Islet of Langerhans (tissue), 1 donor: ENCODE data around the gene PSMD11.
"Not testable (repeated sequence)": the region's sequence is repeated elsewhere in the genome, so short reads cannot be mapped to it uniquely, and the experiment has no call there.

ENCODE experiments used
- FAIRE-seq: peaks from one replicate; lab custom pipeline; 2011; peaks lifted over from hg19 to GRCh38; lab: Jason Lieb, UNC

PSMD11 gene

DNA sequence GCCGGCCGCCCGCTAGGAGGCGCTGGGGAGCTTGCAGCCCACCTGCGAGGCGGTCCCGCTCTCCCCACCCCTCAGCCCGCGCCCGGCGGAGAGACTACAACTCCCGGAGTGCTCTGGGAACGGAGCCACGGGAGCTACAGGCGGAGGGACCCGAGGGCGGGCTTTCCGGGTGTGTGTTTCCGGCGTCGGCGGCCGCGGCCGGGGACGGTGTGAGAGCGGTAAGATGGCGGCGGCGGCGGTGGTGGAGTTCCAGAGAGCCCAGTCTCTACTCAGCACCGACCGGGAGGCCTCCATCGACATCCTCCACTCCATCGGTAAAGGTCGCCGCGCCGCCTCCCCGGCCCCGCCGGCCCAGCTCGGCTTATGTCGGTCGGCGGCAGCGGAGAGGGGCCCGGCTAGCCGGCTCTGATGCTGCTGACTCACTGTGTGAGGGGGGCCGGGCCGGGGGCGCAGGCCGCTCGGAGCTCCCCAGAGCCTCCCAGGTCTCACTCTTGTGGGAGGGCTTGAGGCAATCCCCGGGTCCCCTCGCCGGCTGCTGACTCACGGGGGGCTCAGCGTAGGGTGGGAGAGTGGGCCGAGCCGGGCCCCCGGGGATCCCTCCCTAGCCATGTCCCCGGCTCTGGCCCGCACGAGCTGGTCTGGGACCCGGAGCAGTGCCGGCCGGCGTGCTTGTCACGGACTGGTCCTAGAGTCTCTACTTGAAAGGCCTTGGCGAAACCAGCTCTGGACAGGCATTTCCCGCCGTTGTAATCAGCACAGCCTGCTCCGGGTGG is at the start of gene PSMD11:
Gene PSMD11, plus strand, starts transcription at position 210 of the 773 bp plus-strand sequence. Its CDS starts 14 bp downstream, at position 224.
- no peak for FAIRE-seq

- FAIRE-seq = no peak
These were observed 48.0 kb upstream of the PSMD11 start for GRCh38 chr17:32396343-32396742.

- FAIRE-seq = no peak
These were observed 45.4 kb upstream of the PSMD11 start for GRCh38 chr17:32398946-32399345.

DNA sequence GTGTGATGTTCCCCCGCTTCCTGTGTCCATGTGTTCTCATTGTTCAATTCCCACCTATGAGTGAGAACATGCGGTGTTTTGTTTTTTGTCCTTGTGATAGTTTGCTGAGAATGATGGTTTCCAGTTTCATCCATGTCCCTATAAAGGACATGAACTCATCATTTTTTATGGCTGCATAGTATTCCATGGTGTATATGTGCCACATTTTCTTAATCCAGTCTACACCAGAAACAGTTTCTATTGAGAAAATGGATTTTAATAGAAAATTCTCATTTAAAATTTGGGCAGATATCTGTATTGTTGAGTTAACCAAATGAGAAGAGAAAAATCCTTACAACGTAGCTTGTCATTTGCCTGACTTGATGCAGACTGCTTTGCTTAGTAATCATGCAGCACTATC is 34.2 kb upstream of the PSMD11 start:
- FAIRE-seq = not testable (repeated sequence)

DNA sequence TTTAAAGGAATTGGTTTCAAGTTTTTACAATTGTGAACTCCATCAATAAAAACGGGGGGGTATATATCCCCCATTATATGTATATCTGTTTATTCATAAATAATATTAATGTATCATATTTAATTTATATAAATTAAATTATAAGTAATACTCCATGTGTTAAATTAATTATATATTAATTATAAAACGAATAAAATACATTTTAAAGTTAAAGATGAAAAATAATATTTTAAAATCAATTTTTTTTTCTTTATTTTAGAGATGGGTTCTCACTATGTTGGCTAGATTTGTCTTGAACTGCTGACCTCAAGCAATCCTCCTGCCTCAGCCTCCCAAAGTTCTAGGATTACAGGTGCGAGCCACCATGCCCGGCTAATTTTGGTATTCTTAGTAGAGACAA is 17.4 kb upstream of the PSMD11 start:
- FAIRE-seq = no peak

DNA sequence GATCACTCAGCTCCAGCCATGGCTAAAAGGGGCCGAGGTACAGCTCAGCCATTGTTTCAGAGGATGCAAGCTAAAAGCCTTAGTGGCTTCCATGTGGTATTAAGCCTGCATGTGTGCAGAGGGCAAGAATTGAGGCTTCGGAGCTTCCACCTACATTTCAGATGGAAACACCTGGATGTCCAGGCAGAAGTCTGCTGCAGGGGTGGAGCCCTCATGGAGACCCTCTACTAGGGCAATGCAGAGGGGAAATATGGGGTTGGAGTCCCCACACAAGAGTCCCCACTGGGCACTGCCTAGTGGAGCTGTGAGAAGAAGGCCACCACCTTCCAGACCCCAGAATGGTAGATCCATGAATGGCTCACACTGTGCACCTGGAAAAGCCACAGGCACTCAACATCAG is 14.7 kb upstream of the PSMD11 start:
- FAIRE-seq = no peak

GRCh38 chr17:32440722-32441121 is 3.6 kb upstream of the PSMD11 start:
- FAIRE-seq = no peak

GRCh38 chr17:32441886-32442285 is 2.4 kb upstream of the PSMD11 start:
- no peak for FAIRE-seq

DNA sequence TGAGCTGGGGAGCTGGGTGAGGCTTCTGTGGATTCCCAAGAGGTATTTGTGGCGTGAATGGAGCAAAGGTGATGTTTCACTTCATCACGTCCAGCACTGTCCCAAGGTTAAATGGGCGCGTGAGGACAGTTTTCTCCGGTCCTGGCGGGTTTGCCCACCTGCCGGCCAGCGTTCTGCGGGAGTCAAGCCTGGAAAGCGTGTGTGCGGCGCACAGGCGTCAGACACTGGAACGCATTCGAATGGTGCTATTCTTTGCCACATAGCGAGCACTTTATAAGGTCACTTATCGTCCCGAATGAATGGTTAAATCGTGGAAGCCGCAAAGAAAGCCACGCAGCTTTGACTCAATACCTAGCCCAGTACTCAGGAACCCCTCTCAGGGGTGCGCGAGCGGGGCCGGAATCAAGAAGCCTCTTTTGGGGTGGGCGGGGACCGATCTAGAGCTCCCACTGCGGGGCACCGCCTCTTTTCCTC is 446 bp upstream of the PSMD11 start:
- FAIRE-seq = no peak

DNA sequence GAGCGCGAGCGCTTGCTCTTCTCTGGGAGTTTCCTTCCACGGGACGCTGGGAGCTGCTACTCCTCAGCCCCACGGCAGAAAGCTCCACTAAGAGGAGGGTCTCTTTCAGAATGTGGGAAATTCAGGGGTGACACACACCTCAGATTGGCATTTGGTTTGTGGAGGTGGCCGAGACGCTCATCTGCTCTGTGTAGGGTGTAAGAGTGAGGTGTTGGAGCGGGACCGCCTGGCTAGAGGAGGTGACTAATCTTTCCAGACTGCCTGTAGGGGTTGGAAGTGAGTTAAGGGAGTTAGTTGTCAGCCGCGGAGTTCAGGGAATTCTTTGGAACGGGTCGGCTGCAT is 735 bp downstream of the PSMD11 start:
- no peak for FAIRE-seq

GRCh38 chr17:32445497-32445896 is 1.2 kb downstream of the PSMD11 start:
- no peak for FAIRE-seq

GRCh38 chr17:32445971-32446370 is 1.7 kb downstream of the PSMD11 start:
- FAIRE-seq = no peak

DNA sequence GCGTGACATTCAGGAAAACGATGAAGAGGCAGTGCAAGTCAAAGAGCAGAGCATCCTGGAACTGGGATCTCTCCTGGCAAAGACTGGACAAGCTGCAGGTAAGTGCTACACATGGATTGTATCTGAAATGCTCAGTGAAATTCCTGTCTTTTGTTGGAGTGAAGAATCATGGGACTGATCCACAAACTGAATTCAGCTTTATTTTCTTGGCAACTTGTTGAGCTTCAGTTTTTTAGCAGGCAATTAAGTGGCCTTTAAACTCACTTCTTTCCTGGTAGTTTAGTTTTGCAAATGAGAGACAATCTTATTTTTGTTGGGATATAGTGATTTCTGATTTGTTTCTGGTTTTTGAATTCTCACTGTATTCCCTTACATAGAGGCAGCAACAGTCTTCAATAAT is 2.6 kb downstream of the PSMD11 start:
- no peak for FAIRE-seq

DNA sequence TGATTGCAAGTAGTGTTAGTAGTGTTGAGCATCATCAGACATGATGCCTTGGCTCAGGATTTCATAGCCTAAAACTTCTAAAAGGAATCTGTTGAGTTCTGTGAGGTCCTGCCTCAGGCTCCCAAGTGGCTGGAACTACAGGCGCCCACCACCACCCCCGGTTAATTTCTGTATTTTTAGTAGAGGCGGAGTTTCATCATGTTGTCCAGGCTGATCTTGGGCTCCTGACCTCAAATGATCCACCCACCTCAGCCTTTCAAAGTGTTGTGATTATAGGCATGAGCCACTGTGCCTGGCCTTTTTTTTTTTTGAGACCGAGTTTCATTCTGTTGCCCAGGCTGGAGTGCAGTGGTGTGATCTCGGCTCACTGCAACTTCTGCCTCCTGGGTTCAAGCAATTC is 5.7 kb downstream of the PSMD11 start:
- FAIRE-seq = no peak

DNA sequence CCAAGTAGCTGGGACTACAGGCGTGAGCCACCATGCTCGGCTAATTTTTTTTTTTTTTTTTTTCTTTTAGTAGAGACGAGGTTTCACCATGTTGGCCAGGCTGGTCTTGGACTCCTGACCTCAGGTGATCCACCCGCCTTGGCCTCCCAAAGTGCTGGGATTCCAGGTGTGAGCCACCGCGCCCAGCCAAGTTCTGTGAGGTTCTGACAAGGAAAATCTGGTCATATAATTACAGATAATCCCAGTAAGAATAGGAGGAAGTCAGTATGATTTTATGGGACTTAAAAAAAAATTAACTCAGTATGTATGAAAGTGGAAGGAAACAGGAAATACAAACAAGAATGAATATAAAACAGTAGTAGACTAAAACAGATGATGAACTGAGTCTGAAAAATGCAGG is 6.1 kb downstream of the PSMD11 start:
- FAIRE-seq = not testable (repeated sequence)

DNA sequence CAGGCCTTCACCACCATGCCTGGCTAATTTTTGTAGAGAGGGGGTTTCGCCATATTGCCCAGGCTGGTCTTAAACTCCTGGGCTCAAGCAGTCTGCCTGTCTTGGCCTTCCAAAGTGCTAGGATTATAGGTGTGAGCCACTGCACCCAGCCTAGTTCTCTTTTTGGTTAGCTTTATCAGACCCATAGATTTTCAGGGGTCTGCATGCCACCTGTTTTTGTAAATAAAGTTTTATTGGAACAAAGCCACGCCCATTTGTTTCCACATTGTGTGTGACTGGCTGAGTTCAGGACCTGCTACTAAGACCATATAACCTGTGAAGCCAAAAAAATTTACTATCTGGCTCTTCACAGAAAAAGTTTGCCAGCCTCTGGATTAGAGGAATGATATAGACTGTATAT is 7.6 kb downstream of the PSMD11 start:
- FAIRE-seq = no peak

- FAIRE-seq = no peak
These were observed 8.0 kb downstream of the PSMD11 start for GRCh38 chr17:32452281-32452680.

GRCh38 chr17:32453370-32453769 is 9.1 kb downstream of the PSMD11 start:
- FAIRE-seq = no peak

DNA sequence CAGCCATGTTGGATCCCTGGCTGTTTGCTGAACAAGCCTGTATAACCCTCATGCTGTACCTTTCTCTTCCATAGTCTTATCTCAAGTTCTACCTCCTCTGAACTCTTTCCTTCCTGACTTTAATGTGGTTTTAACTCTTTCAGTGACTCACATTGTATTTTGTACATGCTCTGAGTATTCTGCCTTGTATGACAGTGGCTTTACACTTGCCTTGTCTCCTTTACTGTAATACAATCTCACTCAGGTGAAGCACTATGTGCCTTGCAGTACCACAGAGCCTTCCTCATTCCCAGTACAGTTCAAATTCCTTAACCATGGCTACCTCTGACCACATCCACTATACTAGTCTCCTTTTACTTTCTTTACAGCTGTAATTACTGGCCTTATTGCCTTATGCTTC is 14.1 kb downstream of the PSMD11 start:
- no peak for FAIRE-seq

GRCh38 chr17:32460054-32460453 is 15.7 kb downstream of the PSMD11 start:
- FAIRE-seq = no peak

DNA sequence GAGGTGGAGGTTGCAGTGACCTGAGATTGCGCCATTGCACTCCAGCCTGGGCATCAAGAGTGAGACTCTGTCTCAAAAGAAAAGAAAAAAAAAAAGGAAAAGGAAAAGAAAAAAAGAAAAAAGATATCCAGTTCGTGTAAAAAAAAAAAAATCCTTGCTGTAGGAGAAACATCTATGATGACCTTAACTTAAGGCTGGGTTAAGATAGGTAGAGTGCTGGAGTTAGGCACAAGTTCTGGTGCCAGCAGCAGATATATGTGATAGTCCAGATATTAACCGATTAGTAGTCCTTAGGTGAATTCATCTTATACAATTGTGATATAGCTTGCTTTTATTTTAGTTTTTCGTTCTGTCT is 17.2 kb downstream of the PSMD11 start:
- FAIRE-seq = no peak

DNA sequence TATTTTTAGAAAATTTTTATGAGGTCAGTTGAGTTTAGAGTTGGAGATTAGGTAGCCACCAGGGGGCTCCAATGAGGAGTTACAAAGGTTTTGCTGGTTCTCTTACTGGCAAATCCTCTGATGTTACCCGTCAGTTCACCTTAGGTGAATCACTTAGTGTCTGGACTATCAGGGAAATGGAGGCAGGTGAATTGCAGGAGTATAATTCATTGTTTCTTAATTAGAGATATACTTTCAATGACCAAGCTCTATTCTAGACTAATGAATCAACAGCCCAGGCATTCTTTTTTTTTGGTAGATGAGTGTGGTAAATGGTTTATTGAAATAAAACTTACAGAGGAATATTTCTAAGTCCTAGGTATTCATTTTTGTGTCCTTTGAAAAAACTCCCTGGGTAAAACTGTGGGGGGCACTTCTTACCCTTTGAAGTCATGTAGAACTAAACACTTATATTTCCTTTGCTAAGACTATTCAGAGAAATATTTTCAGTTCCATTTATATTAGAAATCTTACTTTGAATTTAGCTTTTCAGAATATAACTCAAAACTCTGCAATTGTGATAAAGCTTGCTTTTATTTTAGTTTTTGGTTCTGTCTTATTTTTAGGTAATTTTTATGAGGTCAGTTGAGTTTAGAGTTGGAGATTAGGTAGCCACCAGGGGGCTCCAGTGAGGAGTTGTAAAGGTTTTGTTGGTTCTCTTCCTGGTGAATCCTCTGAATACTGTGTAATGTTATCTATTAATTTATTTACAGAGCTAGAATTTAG is 17.7 kb downstream of the PSMD11 start:
- peak; percentile 70 for FAIRE-seq

DNA sequence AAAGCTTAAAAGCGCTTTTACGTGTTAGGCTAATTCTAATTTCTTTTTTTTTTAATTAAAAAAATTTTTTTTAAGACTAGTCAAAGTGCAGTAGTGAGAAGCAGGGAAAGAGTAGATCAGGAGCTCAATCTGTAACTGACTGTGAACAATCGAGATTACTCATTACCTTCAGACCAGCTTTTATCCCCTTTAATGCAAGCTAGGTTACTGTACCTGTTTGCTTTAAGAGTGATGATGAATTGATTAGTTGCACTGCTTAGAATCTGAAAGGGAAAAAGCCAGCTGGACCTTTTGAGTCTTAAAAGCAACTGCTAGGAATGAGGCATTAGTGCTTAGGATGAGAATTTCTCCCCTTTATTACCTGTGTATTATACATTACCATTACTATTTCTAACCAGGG is 19.0 kb downstream of the PSMD11 start:
- FAIRE-seq = peak; percentile 96

DNA sequence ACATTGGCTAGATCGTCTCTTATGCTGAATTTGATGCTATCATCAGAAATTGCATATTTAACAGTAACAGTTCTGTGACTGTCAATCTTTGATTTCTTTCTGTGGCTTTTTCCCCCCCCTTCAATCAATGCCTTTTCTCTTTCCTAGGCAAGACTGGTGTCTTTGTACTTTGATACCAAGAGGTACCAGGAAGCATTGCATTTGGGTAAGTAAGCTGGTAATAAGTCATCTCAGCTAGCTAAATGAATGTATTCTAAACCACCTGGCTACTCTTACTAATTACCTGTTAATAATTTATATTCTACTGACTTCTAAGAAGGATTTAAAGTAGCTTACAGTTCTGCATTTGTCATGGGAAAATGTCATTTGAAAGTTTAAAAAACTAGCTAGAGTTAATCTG is 20.1 kb downstream of the PSMD11 start:
- FAIRE-seq = peak; percentile 51
